ENCODE data around the gene GRB14.

The GRB14 gene

DNA sequence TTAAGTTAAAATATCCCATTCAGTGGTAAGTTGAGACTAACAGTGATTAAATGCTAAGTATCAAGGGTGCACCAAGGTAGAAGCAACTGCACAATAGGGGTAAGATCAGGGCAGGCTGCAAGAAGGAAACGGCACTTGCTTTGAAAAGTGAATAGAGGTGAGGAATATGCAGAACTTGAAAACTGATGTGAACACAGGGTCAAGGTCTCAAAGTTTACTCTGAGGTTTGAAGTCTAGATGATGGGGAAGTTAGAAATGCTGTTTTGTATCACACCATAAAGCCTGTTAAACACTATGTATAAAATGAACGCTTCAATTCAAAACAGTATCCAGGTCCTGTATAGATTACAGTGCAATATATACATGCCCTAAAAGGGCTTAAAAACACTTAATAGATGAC lies 50.8 kb downstream of the GRB14 start:
- FAIRE-seq (no peak), DNase-seq (ENCODE audit: insufficient read length) (no peak)
- no peak for TF ChIP-seq TAF1 (IDR thresholded peaks at IDR 0.05; ENCODE audit: borderline replicate concordance, low read depth, low read length)
- no peak for TF ChIP-seq POLR2A (IDR thresholded peaks at IDR 0.05; ENCODE audit: low read depth, low read length)
- no peak for TF ChIP-seq POLR2AphosphoS5 (IDR thresholded peaks at IDR 0.05; ENCODE audit: low read depth, low read length)

DNA sequence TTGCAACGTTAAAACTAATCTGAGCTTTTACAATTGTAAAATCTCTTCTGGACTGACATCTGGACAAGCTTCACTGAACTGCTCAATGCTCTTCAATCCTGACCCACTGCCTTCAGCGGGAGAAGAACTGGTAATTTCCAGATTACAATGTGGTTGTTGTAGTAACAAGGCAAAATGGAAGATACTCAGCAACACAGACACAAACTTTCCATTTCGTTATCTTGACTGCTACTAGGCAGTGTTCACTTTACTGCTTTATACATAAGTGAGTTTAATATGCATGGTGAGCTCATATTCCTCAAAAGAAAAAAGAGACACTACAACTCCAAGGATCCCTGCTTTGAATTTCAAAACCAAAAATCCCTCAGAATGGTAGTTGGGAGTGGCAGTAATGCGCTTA lies 51.9 kb downstream of the GRB14 start:
- FAIRE-seq: no peak
- no peak for TF ChIP-seq POLR2AphosphoS5 (IDR thresholded peaks at IDR 0.05; ENCODE audit: low read depth, low read length)
- no peak for TF ChIP-seq TAF1 (IDR thresholded peaks at IDR 0.05; ENCODE audit: borderline replicate concordance, low read depth, low read length)
- no peak for TF ChIP-seq POLR2A (IDR thresholded peaks at IDR 0.05; ENCODE audit: low read depth, low read length)
- DNase-seq (ENCODE audit: insufficient read length): no peak

DNA sequence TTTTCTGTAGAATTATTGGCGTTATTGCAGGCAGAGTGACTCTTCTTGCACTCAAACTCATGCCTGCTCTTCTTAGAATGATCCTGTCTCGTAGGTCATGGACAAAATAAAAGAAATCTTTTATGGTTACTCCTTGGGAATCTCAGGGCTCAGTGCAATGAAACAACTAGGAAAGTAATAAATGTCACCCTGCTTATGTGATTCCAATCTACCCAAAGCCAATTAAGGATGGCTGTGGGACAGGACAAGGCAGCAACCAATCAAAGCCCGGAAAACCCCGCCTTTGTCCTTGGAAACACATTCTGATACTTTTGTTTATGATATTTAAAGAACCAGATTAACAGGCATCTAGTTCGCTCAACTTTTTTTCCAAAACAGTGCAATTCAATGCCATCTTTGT lies 53.0 kb downstream of the GRB14 start:
- FAIRE-seq (no peak), DNase-seq (ENCODE audit: insufficient read length) (no peak)
- TF ChIP-seq POLR2A (IDR thresholded peaks at IDR 0.05; ENCODE audit: low read depth, low read length): no peak
- TF ChIP-seq POLR2AphosphoS5 (IDR thresholded peaks at IDR 0.05; ENCODE audit: low read depth, low read length): no peak
- no peak for TF ChIP-seq TAF1 (IDR thresholded peaks at IDR 0.05; ENCODE audit: borderline replicate concordance, low read depth, low read length)

DNA sequence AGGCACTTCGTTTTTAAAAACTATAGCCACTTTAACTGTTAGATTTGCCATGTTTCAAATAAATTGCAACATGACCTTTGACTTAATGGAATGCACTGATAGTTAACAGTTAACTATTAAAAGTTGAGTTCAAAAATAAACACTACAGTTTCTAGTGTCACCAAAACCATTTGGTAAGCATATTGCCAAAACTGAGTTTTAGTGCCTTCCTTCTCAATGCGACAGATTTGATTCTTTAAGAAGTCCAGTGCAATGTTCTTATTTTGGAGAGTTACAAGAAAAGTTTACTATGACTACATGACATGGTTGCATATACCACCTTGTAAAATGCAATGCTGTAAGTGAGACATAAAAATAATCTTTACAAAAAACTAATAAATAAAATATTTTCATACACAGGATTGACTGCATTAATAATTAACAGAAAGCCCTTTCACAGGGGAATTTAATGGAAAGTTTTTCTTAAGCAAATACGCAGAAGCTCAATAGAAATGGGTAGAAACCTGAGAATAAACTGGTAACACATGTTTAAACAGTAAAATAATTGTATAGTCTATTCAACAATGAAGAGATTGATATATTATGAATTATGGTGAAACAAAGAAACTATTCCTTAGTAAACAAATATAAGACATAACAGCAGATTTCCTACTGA lies 53.8 kb downstream of the GRB14 start:
- DNase-seq (ENCODE audit: insufficient read length) (no peak), FAIRE-seq (no peak)
- TF ChIP-seq POLR2AphosphoS5 (IDR thresholded peaks at IDR 0.05; ENCODE audit: low read depth, low read length) (no peak), POLR2A (IDR thresholded peaks at IDR 0.05; ENCODE audit: low read depth, low read length) (no peak), TAF1 (IDR thresholded peaks at IDR 0.05; ENCODE audit: borderline replicate concordance, low read depth, low read length) (no peak)

DNA sequence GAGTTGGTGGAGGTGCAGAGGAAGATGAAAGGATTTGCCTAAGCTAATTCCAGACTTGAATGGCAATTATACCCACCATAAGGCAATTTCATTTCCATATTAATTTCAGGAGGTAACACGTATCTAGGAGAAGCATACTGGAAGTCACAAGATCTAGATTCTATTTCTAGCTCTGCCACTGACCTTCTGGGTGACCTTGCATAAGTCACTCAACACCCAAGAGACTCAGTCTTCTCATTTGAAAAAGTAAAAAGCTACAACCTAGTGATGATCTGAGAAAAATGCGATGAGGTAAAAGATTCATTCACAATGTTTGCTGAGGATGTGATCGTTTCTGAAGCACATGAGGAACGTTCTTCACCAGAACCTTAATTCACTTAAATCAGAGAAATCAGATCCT lies 55.9 kb downstream of the GRB14 start:
- no peak for TF ChIP-seq TAF1 (IDR thresholded peaks at IDR 0.05; ENCODE audit: borderline replicate concordance, low read depth, low read length)
- no peak for TF ChIP-seq POLR2A (IDR thresholded peaks at IDR 0.05; ENCODE audit: low read depth, low read length)
- no peak for TF ChIP-seq POLR2AphosphoS5 (IDR thresholded peaks at IDR 0.05; ENCODE audit: low read depth, low read length)
- no peak for DNase-seq (ENCODE audit: insufficient read length)
- no peak for FAIRE-seq

DNA sequence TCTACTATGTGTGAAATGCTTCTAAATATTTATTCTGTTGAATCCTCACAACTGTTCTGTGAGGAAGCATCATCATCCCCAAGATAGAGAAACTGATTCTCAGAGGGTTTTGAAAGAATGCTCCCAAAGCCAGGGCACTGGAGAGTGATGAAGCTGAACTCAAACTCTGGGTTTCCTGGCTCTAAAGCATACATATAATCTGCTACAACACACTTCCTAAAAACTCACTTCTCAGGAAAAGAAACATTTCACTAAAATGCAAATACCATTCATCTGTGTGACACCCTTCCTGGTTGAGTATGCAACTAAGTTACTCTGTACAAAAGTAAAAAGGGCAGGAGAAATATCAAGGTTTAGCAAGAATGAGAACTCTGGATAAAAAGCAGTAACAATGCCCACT lies 58.6 kb downstream of the GRB14 start:
- no peak for FAIRE-seq
- TF ChIP-seq TAF1 (IDR thresholded peaks at IDR 0.05; ENCODE audit: borderline replicate concordance, low read depth, low read length) (no peak), POLR2A (IDR thresholded peaks at IDR 0.05; ENCODE audit: low read depth, low read length) (no peak), POLR2AphosphoS5 (IDR thresholded peaks at IDR 0.05; ENCODE audit: low read depth, low read length) (no peak)
- no peak for DNase-seq (ENCODE audit: insufficient read length)

DNA sequence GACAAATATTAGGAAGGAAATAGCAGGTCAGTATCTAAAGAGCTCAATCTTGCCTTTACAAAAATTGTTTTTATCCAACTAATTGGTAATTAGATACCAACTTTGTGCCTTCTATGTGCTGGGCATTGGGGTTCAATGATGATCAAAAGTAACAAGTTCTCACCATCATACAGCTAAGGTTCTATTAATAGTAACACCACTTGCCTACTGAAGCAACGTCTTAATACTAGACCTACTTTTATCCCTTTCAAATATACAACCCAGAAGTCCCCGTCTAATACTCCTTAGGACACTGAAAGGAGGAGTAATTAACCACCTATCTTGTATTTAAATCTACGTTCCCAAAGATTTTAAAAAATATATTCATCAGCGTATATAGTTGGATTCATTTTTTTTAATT lies 59.3 kb downstream of the GRB14 start:
- no peak for FAIRE-seq
- no peak for DNase-seq (ENCODE audit: insufficient read length)
- TF ChIP-seq POLR2AphosphoS5 (IDR thresholded peaks at IDR 0.05; ENCODE audit: low read depth, low read length) (no peak), POLR2A (IDR thresholded peaks at IDR 0.05; ENCODE audit: low read depth, low read length) (no peak)

DNA sequence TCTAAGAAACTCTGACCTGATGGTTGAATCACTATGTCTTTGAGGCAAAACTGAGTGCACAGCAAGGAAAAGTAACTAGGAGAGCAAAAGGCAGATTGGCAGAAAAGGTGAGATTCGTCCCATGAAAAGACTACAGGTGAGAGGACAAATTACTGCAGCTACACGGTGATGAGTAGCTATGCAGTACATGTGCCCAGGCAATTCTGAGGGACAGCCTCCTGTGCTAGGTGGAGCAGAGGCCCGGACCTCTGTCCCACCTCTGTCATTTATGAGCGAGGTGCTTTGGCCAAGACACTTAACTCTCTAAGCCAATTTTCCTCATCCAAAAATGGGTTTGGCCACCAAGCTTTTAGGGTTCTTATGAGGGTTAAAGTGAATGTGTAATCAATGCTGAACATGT lies 59.9 kb downstream of the GRB14 start:
- FAIRE-seq (no peak), DNase-seq (ENCODE audit: insufficient read length) (no peak)
- TF ChIP-seq POLR2A (IDR thresholded peaks at IDR 0.05; ENCODE audit: low read depth, low read length) (no peak), POLR2AphosphoS5 (IDR thresholded peaks at IDR 0.05; ENCODE audit: low read depth, low read length) (no peak)

DNA sequence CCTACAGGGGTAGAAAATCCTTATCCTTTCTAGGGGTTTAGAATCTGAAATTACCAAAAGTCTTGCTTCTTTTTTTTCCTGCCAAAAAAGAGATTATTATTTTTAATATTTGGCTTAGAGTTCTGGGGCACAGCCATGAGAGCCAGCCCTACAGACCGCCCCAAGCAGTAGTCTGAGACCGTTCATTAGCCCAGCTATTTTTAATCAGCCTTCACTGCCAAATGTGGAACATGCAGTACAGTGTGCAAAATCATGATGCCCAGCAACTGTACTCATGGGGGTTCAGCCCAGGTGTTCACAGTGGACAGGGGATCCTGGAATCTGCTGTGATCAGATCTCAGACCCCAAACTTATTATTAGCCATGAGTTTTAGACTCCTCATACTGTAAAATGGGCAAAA lies 60.4 kb downstream of the GRB14 start:
- DNase-seq (ENCODE audit: insufficient read length): no peak
- no peak for FAIRE-seq
- TF ChIP-seq POLR2A (IDR thresholded peaks at IDR 0.05; ENCODE audit: low read depth, low read length) (no peak), POLR2AphosphoS5 (IDR thresholded peaks at IDR 0.05; ENCODE audit: low read depth, low read length) (no peak), TAF1 (IDR thresholded peaks at IDR 0.05; ENCODE audit: borderline replicate concordance, low read depth, low read length) (no peak)

DNA sequence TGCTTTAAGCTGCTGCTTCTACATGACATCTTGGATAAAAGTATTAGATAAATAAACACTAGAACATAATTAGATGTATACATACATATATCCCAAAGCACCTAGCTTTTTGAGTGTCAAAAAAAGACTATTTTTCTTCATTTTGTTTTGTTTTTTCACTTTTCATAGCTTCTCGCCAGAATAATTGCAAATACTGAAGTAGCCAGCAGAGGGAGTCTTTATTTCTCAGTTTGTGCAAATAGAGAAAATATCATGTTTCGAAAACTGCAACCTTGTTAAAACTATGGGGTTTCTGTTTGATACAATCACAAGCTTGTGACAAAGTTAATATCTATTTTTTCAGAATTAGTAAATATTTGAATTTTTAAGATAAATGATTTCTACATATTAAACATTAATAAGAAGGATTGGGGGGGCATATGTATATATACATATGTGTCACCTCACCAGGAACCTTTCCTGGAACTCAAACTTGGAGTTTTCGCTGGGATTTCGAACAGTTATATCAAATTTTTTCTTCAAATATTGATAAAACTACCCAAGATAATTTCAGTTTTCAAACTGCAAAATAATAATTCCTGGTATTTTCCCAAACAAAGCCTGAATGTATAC lies 61.0 kb downstream of the GRB14 start:
- no peak for TF ChIP-seq POLR2AphosphoS5 (IDR thresholded peaks at IDR 0.05; ENCODE audit: low read depth, low read length)
- no peak for TF ChIP-seq POLR2A (IDR thresholded peaks at IDR 0.05; ENCODE audit: low read depth, low read length)
- DNase-seq (ENCODE audit: insufficient read length): no peak
- FAIRE-seq: no peak

DNA sequence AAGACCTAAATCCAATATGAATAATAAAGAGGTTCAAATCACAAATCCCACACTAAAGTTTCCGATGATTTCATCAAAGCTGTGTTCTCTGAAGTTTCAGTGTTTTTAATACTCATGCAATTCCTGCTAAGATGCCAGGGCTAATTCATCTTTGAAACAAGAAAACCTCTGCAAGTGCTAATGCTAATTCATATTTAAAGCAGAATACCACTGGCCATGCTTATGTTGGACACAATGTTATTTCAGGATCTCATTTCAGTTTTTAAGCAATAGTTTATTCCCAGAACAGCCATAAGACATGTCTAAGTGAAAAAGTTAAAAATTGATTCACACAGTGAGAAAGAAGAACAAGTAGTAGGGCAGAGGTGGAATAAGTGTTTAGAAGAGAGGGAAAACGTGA lies 62.8 kb downstream of the GRB14 start:
- FAIRE-seq (no peak), DNase-seq (ENCODE audit: insufficient read length) (no peak)
- TF ChIP-seq POLR2AphosphoS5 (IDR thresholded peaks at IDR 0.05; ENCODE audit: low read depth, low read length) (no peak), POLR2A (IDR thresholded peaks at IDR 0.05; ENCODE audit: low read depth, low read length) (no peak), TAF1 (IDR thresholded peaks at IDR 0.05; ENCODE audit: borderline replicate concordance, low read depth, low read length) (no peak)

DNA sequence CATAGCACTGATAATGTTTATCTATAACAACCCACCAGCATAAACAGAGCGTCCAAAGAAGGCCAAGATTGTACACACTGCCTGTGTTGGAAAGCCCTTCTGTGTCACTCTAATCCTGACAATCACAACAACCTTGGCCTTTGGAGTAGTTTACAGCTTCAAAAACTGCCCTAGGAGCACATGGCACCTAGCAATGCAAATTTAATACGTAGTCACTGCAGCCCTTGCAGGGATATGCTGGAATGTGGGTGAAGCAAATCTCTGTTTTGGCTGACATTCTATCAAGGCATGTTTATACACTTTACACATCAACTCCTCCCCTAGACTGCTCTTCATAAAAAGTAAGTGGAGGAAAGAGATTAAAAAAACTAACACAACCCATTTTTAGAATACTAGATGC lies 66.8 kb downstream of the GRB14 start:
- TF ChIP-seq POLR2AphosphoS5 (IDR thresholded peaks at IDR 0.05; ENCODE audit: low read depth, low read length): no peak
- TF ChIP-seq POLR2A (IDR thresholded peaks at IDR 0.05; ENCODE audit: low read depth, low read length): no peak
- TF ChIP-seq TAF1 (IDR thresholded peaks at IDR 0.05; ENCODE audit: borderline replicate concordance, low read depth, low read length): no peak
- DNase-seq (ENCODE audit: insufficient read length): no peak
- no peak for FAIRE-seq

Data from GM12892 (cell line).